Measurements from ENCODE around the gene SGCA.
A peak's percentile ranks its signal among the peaks of the same experiment; 100 is the strongest.

SGCA gene

DNA sequence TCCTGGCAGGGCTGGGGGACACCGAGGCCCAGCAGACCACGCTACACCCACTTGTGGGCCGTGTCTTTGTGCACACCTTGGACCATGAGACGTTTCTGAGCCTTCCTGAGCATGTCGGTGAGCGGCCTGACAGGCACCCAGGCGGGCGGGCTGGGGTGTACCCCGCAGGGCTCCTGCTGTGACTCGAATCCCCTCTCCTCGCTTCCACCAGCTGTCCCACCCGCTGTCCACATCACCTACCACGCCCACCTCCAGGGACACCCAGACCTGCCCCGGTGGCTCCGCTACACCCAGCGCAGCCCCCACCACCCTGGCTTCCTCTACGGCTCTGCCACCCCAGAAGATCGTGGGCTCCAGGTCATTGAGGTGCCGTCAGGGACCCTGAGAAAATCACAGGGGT, 1.6 kb downstream of the SGCA start:
- DNase-seq (ENCODE audit: low spot score), result no peak

- no peak for DNase-seq (ENCODE audit: low spot score)
These were observed 2.5 kb downstream of the SGCA start for GRCh38 chr17:50168319-50168718.

DNA sequence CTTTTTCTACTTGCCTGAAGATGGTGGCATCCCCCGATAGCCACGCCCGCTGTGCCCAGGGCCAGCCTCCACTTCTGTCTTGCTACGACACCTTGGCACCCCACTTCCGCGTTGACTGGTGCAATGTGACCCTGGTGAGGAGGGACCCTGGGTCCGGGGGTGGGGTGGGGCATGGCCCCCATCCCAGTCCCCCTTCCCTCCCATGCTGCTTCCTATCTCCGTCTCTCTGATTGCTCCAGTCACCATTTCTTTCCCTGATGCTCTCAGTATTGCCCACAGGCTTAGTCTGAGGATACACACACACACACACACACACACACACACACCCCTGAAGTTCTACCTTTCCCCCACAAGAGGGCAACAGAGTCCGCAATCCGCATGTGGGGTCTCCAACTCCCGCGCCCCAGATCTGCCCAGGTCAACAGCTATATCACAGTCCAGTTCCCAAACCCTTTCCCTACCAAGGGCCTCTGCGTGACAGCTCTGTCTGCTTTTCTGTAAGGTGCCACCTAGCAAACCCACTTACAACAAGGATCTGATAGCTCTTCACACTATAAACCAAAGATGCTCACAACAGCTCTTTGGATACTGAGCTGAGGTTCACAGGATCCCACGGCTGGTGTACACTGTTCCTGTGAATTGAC, 3.4 kb downstream of the SGCA start:
- peak; percentile 62 for DNase-seq (ENCODE audit: low spot score)

- no peak for DNase-seq (ENCODE audit: low spot score)
These were observed 4.2 kb downstream of the SGCA start for GRCh38 chr17:50169881-50170459.

DNA sequence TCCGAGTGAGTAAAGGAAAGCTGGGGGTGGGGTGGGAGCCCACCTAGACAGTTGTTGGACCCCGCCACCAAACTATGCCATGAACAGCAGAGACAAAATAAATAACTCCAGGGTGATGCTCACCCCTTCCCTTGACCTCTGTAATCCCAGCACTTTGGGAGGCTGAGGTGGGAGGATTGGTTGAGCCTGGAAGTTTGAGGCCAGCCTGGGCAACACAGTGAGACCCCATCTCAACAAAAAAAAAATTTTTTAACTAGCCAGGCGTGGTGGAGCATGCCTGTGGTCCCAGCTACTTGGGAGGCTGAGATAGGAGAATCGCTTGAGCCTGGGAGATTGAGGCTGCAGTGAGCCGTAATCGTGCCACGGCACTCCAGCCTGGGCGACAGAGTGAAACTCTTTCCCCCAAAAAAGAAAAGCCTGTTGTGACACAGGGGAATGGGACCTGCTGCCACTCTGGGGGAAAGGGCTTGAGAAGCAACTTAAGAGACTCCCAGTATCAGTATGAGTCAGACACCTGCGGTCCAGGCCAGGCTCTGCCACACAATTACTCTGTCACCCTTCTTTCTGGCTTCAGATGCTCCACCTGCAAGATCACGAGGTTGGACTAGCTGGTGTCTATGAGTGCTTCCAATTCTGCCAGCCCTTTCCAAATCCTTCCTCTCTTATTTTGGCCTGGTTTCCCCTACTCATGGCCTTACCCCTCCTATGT, 5.0 kb downstream of the SGCA start:
- DNase-seq (ENCODE audit: low spot score), result no peak

DNA sequence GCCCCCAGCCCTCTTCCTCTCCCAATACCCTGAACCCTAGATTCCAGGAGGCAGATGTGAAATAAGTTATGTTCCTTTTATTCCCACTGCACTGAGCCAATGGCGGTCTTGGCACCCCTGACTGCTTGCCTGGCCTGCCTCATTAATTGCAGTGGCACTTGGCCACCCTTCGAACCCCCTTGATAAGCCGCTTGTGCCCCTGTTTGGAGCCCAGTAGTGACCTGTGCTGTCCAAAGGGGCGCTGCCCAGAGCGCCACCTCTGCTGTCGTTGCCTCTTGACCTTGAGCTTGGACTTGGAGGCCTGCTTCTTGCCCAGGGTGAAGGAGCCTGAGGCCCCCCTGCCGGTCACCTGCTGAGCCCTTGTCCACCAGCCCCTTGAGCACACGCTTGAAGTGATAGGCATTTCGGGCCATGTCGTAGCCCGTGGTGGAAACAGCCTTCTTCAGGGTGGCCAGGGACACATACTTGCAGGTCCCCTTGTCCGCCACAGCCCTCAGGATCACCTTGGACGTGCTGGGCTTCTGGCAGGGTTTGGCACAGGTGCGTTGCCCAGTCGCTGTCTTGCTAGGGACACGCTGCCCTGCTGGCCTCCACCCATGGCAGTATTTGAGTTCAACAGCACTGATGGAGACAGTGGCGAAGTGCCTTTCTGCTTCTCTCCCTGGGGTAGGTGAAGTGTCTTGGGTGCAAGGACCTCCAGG, 5.7 kb downstream of the SGCA start:
- no peak for DNase-seq (ENCODE audit: low spot score)

GRCh38 chr17:50172130-50172529, 6.3 kb downstream of the SGCA start:
- no peak for DNase-seq (ENCODE audit: low spot score)

GRCh38 chr17:50172936-50173334, 7.1 kb downstream of the SGCA start:
- no peak for DNase-seq (ENCODE audit: low spot score)

GRCh38 chr17:50173335-50173941, 7.6 kb downstream of the SGCA start:
- peak; percentile 86 for DNase-seq (ENCODE audit: low spot score)

DNA sequence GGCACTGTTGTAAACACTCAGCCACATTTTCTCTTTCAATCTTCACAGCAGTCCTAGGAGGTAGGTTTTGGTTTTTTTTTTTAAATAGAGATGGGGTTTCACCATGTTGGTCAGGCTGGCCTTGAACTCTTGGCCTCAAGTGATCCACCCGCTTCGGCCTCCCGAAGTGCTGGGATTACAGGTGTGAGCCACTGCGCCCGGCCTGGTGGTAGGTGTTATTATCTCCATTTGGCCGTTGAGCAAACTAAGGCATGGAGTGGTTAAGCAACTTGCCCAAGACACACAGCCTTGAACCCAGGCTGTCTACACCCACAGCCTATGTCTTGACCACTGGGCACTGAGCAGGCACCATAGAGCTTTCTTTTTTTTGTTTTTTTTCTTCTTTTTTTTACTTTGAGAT, 8.6 kb downstream of the SGCA start:
- DNase-seq (ENCODE audit: low spot score), result no peak

DNA sequence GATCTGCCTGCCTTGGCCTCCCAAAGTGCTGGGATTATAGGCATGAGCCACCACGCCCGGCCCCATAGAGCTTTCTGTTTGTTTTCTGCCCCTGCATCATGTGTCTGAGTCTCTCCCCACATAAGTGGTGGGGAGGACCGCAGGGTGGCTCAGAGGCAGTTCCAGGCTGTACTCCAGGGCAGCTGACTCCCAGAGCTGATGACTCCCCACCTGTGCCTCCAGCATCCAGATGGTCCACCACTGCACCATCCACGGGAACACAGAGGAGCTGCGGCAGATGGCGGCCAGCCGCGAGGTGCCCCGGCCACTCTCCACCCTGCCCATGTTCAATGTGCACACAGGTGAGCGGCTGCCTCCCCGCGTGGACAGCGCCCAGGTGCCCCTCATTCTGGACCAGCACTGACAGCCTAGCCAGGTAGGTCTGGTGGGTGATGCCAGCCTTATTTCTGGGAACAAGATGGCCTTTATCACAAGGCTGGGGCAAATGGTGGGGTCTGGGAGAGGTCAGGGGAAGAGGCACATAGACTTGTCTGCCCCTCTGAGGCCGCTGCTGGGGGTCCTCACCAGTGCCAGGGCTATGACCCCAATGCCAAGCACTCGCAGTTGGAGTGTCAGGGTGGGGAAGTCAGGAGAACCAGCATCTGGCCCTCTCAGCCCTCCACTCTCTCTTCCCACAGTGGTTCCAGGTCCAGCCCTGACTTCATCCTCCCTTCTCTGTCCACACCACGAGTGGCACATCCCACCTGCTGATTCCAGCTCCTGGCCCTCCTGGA, 9.4 kb downstream of the SGCA start:
- DNase-seq (ENCODE audit: low spot score), result no peak

DNA sequence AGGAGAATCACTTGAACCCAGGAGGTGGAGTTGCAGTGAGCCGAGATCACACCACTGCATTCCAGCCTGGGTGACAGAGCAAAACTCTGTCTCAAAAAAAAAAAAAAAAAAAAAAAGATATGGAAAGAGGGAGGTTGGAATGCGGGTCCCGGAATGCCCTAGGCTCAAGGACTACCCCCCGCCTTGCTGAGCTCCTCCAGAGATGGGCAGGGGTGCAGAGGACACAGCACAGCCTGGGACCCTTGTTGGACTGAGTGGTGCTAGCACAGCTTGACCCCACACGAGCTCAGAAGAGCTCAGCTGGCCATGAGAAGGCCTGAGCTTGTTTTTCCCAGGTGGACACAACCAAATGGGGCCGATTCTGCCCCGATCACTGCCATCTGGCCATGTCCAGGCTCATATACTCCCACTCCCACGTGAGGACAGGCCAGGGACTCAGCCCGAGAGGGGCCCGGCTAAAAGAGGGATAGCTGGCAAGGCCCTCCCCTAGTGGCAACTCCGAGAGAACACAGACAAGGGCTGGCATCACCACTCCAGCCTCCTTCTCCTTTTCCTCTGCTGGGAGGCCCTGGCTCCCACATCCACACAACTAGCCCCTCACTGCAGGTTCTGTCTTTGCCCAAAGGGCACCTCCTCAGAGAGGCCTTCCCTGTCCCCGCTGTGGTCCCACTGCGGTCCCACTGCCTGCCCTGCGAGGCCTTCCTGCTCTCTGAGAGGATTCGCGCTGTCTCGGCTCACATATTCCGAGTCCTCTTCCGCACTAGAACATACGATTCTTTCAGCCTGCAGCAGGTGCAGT, 11.0 kb downstream of the SGCA start:
- DNase-seq (ENCODE audit: low spot score), result no peak

DNA sequence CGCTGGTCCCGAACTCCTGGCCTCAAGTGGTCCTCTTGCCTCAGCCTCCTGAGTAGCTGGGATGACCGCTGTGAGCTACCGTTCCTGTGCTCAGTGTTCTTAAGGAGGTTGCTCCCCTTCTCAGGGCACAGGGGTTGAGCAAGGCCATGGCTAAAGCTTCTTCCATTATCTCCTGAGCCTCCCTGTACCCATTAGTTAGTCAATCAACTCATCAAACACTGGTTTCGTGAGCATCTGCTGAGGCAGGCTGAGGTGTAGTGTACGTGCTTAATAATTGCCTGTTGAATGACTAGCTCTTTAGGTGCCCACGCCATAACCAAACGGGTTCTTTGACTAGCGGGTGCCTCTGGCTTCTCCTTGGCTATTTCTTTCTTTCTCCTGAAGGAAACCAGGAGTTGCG, 11.7 kb downstream of the SGCA start:
- DNase-seq (ENCODE audit: low spot score), result no peak

- peak; percentile 83 for DNase-seq (ENCODE audit: low spot score)
These were observed 12.4 kb downstream of the SGCA start for GRCh38 chr17:50177983-50178834.

GRCh38 chr17:50180111-50180510, 14.3 kb downstream of the SGCA start:
- DNase-seq (ENCODE audit: low spot score), result no peak

- DNase-seq (ENCODE audit: low spot score), result no peak
These were observed 14.8 kb downstream of the SGCA start for GRCh38 chr17:50180620-50181019.

DNA sequence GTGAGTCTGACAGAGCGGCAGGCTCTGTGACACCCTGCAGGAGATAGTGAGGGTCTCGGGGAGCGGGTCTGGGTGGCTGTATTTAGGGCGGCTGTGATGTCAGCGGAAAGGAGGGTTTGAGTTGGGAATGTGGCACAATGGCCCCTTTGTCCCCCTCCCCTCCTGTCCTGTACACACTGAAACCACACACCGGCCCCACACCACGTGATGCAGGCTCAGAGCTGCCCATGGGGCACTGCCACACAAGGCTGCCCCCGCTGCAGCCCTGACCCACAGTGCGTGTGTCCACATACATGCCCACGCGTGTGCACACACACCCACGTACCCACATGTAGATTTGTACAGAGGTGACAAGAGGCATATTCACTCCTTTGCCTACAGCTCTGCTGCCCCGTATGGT, 15.3 kb downstream of the SGCA start:
- no peak for DNase-seq (ENCODE audit: low spot score)

DNA sequence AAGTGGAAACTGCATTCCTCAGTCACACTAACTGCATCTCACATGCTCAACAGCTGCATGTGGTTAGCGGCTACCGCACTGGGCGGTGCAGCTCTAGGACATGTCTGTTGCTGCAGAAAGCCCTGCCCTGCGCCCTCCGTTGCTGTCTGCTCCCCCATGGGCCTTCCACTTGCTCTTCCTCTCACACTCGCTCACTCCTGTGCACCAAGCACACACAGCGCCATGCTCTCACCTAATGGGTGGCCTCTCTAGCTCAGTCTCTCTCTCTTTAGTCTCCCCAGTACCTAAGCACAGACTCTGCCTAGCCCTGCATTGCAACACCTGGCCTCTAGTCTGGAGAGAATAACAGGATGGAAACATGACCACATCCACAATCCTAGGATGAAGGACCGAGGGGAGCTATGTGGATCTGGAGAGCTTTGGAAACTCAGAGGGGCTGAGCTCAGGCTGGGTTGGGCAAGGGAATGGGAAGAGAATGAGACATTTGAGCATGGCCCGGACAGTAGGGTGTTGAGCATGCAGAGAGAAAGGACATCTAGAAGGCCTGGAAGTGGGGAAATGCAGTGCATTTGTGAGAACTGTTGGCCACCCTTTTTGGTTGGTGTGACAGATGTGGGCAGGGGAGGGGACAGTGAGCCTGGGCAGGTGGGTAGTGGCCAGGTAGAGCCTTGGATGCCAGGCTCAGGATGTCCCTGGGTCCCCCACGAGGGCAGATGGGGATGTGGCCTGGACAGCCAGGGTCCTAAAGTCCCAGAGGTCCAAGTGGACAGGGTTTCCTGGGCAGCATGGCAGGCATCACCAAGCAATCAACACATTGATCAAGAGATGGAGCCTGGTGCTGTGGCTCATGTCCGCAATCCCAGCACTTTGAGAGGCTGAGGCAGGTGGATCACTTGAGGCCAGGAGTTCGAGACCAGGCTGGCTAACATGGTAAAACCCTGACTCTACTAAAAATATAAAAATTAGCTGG, 16.1 kb downstream of the SGCA start:
- DNase-seq (ENCODE audit: low spot score), result no peak

Data from AG08395 (cell line).